H9 (cell line): ENCODE results near the gene ACTRT3. TPM values are rescaled to one million over a fixed set of nuclear protein-coding genes. Genes with fewer than 3 reads are reported as not detected.

ENCODE experiments used
- DNase-seq: peaks from one replicate; pipeline ENCODE4 v3.0.0-alpha.2; 2017
- H2AFZ ChIP-seq: one replicate; pipeline ENCODE4 v1.6.1; 2013; ENCODE audit warnings: mild to moderate bottlenecking, low read length, control low read depth, moderate library complexity
- H2AK5ac ChIP-seq: 2 replicates; pipeline ENCODE4 v1.6.1; 2013; ENCODE audit warnings: low read length, control low read depth, mixed read lengths; ENCODE audit not compliant: insufficient read length
- H2BK120ac ChIP-seq: one replicate; pipeline ENCODE4 v1.6.1; 2013; ENCODE audit warnings: low read depth, mild to moderate bottlenecking, low read length, control low read depth, inconsistent platforms; ENCODE audit not compliant: poor library complexity, severe bottlenecking
- H2BK12ac ChIP-seq: 2 replicates; pipeline ENCODE4 v1.6.1; 2013; ENCODE audit warnings: low read length, control low read depth, mixed read lengths, low read depth; ENCODE audit not compliant: insufficient read length
- H2BK15ac ChIP-seq: 2 replicates; pipeline ENCODE4 v1.6.1; 2013; ENCODE audit warnings: low read depth, low read length, control low read depth
- H2BK20ac ChIP-seq: one replicate; pipeline ENCODE4 v1.6.1; 2013; ENCODE audit warnings: low read depth, mild to moderate bottlenecking, low read length, control low read depth, inconsistent platforms; ENCODE audit not compliant: poor library complexity, severe bottlenecking
- H2BK5ac ChIP-seq: 2 replicates; pipeline ENCODE4 v1.6.1; 2013; ENCODE audit warnings: low read length, control low read depth, mixed read lengths; ENCODE audit not compliant: insufficient read length
- H3K14ac ChIP-seq: 2 replicates; pipeline ENCODE4 v1.6.1; 2013; ENCODE audit warnings: low read length, control low read depth; ENCODE audit not compliant: insufficient read depth
- H3K18ac ChIP-seq: 2 replicates; pipeline ENCODE4 v1.6.1; 2013; ENCODE audit warnings: low read depth, mild to moderate bottlenecking, mixed read lengths, low read length, control low read depth; ENCODE audit not compliant: insufficient read length
- H3K23ac ChIP-seq: 2 replicates; pipeline ENCODE4 v1.6.1; 2013; ENCODE audit warnings: low read length, control low read depth, mixed read lengths, low read depth; ENCODE audit not compliant: insufficient read length
- H3K23me2 ChIP-seq: 2 replicates; pipeline ENCODE4 v1.6.1; 2013; ENCODE audit warnings: low read depth, mild to moderate bottlenecking, mixed read lengths, low read length, control low read depth; ENCODE audit not compliant: insufficient read length, poor library complexity, severe bottlenecking
- H3K27ac ChIP-seq: 2 replicates; pipeline ENCODE4 v1.5.1; 2013; ENCODE audit warnings: low read length, control low read depth, mixed read lengths, low read depth; ENCODE audit not compliant: insufficient read length
- H3K27me3 ChIP-seq: 2 replicates; pipeline ENCODE4 v1.6.1; 2013; ENCODE audit warnings: low read length, control low read depth, inconsistent platforms; ENCODE audit not compliant: insufficient read depth
- H3K4ac ChIP-seq: 2 replicates; pipeline ENCODE4 v1.6.1; 2013; ENCODE audit warnings: low read depth, mild to moderate bottlenecking, control low read depth, inconsistent platforms, low read length, moderate library complexity
- H3K4me1 ChIP-seq: 2 replicates; pipeline ENCODE4 v1.6.1; 2013; ENCODE audit warnings: low read length, control low read depth, inconsistent platforms; ENCODE audit not compliant: insufficient read depth
- H3K4me2 ChIP-seq: 2 replicates; pipeline ENCODE4 v1.6.1; 2013; ENCODE audit warnings: low read length, control low read depth, mixed read lengths; ENCODE audit not compliant: insufficient read length, insufficient read depth
- H3K56ac ChIP-seq: 2 replicates; pipeline ENCODE4 v1.6.1; 2013; ENCODE audit warnings: low read depth, mild to moderate bottlenecking, mixed read lengths, low read length, control low read depth; ENCODE audit not compliant: insufficient read length
- H3K79me1 ChIP-seq: 2 replicates; pipeline ENCODE4 v1.6.1; 2013; ENCODE audit warnings: low read depth, mild to moderate bottlenecking, moderate library complexity, low read length, control low read depth, inconsistent platforms; ENCODE audit not compliant: insufficient read depth, poor library complexity, severe bottlenecking
- H3K79me2 ChIP-seq: 2 replicates; pipeline ENCODE4 v1.6.1; 2013; ENCODE audit warnings: low read length, control low read depth, inconsistent platforms; ENCODE audit not compliant: insufficient read depth
- H3K9ac ChIP-seq: 2 replicates; pipeline ENCODE4 v1.6.1; 2013; ENCODE audit warnings: low read length, control low read depth, mixed read lengths; ENCODE audit not compliant: insufficient read length; ENCODE audit errors: extremely low read depth
- H3K9me3 ChIP-seq: one replicate; pipeline ENCODE4 v1.6.1; 2013; ENCODE audit warnings: low read depth, low read length, inconsistent platforms; ENCODE audit not compliant: control insufficient read depth
- H3T11ph ChIP-seq: one replicate; pipeline ENCODE4 v1.6.1; 2013; ENCODE audit warnings: mild to moderate bottlenecking, low read length, control low read depth, inconsistent platforms
- H4K20me1 ChIP-seq: one replicate; pipeline ENCODE4 v1.6.1; 2013; ENCODE audit not compliant: control insufficient read depth, insufficient read length, insufficient read depth
- H4K5ac ChIP-seq: 2 replicates; pipeline ENCODE4 v1.6.1; 2013; ENCODE audit warnings: low read depth, mild to moderate bottlenecking, mixed read lengths, low read length, control low read depth; ENCODE audit not compliant: insufficient read length
- H4K8ac ChIP-seq: replicated peaks from 2 replicates; pipeline ENCODE4 v1.6.1; 2013; ENCODE audit warnings: low read length, control low read depth, mixed read lengths, low read depth; ENCODE audit not compliant: insufficient read length
- H4K91ac ChIP-seq: 2 replicates; pipeline ENCODE4 v1.6.1; 2013; ENCODE audit warnings: low read depth, mild to moderate bottlenecking, moderate library complexity, mixed read lengths, low read length, control low read depth; ENCODE audit not compliant: insufficient read length
- H3K27ac Mint-ChIP-seq, 3 experiments: 2 replicates in 2 of 3; 3 replicates in 1 of 3; pipeline ENCODE4 v1.8.0; 2020 to 2021; ENCODE audit warnings: mixed read lengths in 3 of 3, mild to moderate bottlenecking in 1 of 3, moderate library complexity in 1 of 3
- H3K27me3 Mint-ChIP-seq: 2 replicates; pipeline ENCODE4 v1.8.0; 2021; ENCODE audit warnings: low read depth, mild to moderate bottlenecking, moderate library complexity, mixed read lengths
- H3K36me3 Mint-ChIP-seq, 3 experiments: 2 replicates in 2 of 3; 3 replicates in 1 of 3; pipeline ENCODE4 v1.8.0; 2020 to 2021; ENCODE audit warnings: low read depth in 3 of 3, mixed read lengths in 3 of 3; ENCODE audit not compliant: insufficient read depth in 1 of 3
- H3K4me1 Mint-ChIP-seq, 2 experiments: 2 replicates each; pipeline ENCODE4 v1.8.0; 2020; ENCODE audit warnings: mixed read lengths in 2 of 2
- H3K4me3 Mint-ChIP-seq, 2 experiments: 2 replicates in 1 of 2; 3 replicates in 1 of 2; pipeline ENCODE4 v1.8.0; 2020 to 2021; ENCODE audit warnings: mild to moderate bottlenecking in 2 of 2, mixed read lengths in 2 of 2, moderate library complexity in 1 of 2
- H3K9me3 Mint-ChIP-seq, 2 experiments: 2 replicates in 1 of 2; 3 replicates in 1 of 2; pipeline ENCODE4 v1.8.0; 2020; ENCODE audit warnings: mild to moderate bottlenecking in 2 of 2, mixed read lengths in 2 of 2, moderate library complexity in 1 of 2
- CTCF ChIP-seq: fragments of 200-600 bp; sonication (generic); conservative IDR thresholded peaks from 3 replicates; pipeline ENCODE4 v1.8.0; 2021; ENCODE audit warnings: antibody characterized with exemption, mild to moderate bottlenecking
- WGBS: extraction: QIAGEN DNeasy Blood & Tissue Kit; methylation state at CpG from one replicate; pipeline ENCODE4 v1.1.7; 2013; ENCODE audit warnings: missing lambda C conversion rate, low lambda C conversion rate, mixed read lengths; ENCODE audit not compliant: insufficient read length; ENCODE audit errors: extremely low coverage; 5-methylcytosine and 5-hydroxymethylcytosine counted together
- total RNA-seq: library from RNA; stranded (reverse); gene quantifications from 2 replicates; pipeline ENCODE4 v1.2.1, GENCODE V29; 2021

ACTRT3 gene
- total RNA-seq, 1 experiment from 2014 or later: 5.9 TPM

DNA sequence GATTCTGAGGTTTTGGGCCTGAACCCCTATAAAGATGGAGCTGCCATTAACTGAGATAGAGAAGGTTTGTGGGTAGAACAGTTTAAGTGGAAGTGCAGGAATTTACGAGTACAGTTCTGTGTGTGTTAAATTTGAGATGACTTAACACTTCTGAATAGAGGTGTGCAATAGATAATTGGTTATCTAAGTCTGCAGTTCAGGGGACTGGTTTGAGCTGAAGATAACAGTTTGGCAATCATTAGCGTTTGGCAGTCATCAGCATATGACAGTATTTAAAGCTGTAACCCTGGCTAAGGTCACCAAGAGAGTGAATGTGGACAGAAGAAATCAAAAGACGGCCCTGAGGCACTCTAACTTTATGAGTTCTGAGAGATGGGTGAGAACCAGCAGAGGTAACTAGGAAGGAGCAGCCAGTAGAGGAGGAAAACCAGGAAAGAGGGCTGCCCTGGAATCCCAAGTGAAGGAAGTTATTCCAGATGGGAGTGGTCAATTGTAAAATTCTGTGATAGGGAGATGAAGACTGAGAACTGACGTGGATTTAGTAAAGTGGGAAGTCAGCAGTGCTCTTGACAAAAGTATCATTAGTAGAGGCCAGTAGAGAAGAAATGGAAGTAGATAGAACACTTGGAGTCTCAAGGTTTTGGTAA is 12.0 kb upstream of the ACTRT3 start:
- no peak overlapping the region for H3K14ac ChIP-seq
- no peak overlapping the region for H2BK20ac ChIP-seq
- no peak for TF ChIP-seq CTCF
- WGBS: no CpG with 5 or more reads among the region's 4 CpGs
- H4K8ac ChIP-seq: no peak overlapping the region
- H3K27me3 Mint-ChIP-seq: no peaks in the 10 kb centered on the region
- no peak overlapping the region for H3K4me3 Mint-ChIP-seq
- H3K56ac ChIP-seq: no peak overlapping the region
- no peaks in the 10 kb centered on the region for H3K4me1 ChIP-seq
- no peak overlapping the region for H3K18ac ChIP-seq
- no peak overlapping the region for H4K91ac ChIP-seq
- H3K36me3 Mint-ChIP-seq: peaks cover 34 to 78% (median 63%) of the 10 kb centered on the region in 3 experiments
- no peak overlapping the region for H3K23ac ChIP-seq
- peaks cover 7% of the 10 kb centered on the region for H3K79me1 ChIP-seq
- H2AK5ac ChIP-seq: no peak overlapping the region
- no peak for DNase-seq
- H3K9ac ChIP-seq: no peak overlapping the region
- no peak overlapping the region for H2BK15ac ChIP-seq
- H3T11ph ChIP-seq: no peak overlapping the region
- no peak overlapping the region for H4K5ac ChIP-seq
- H2BK120ac ChIP-seq: no peak overlapping the region
- H3K27ac Mint-ChIP-seq: no peak overlapping the region
- H3K27ac ChIP-seq: no peak overlapping the region
- no peak overlapping the region for H3K4me2 ChIP-seq
- H3K4ac ChIP-seq: no peak overlapping the region
- no peaks in the 10 kb centered on the region for H3K9me3 Mint-ChIP-seq
- H2BK12ac ChIP-seq: no peak overlapping the region
- no peaks in the 10 kb centered on the region for H4K20me1 ChIP-seq
- no peaks in the 10 kb centered on the region; the same call in 1 of the 2 replicates for H3K79me2 ChIP-seq
- no peaks in the 10 kb centered on the region for H3K23me2 ChIP-seq
- no peak overlapping the region for H2BK5ac ChIP-seq
- H3K27me3 ChIP-seq: no peaks in the 10 kb centered on the region
- peaks cover 0 to under 1% of the 10 kb centered on the region in 2 experiments; a peak in 2 of 4 replicates for H3K4me1 Mint-ChIP-seq
- H3K9me3 ChIP-seq: no peaks in the 10 kb centered on the region
- H2AFZ ChIP-seq: no peak overlapping the region
